Hematopoietic multipotent progenitor cell treated with erythropoietin and hydrocortisone succinate and interleukin-3 and kit ligand, for 4 days (in vitro differentiated cells): Measurements from ENCODE around the gene PRDM4.

Source experiments
- DNase-seq: peaks from one replicate; pipeline ENCODE4 v3.0.0-alpha.2; 2015

PRDM4 gene, protein sequence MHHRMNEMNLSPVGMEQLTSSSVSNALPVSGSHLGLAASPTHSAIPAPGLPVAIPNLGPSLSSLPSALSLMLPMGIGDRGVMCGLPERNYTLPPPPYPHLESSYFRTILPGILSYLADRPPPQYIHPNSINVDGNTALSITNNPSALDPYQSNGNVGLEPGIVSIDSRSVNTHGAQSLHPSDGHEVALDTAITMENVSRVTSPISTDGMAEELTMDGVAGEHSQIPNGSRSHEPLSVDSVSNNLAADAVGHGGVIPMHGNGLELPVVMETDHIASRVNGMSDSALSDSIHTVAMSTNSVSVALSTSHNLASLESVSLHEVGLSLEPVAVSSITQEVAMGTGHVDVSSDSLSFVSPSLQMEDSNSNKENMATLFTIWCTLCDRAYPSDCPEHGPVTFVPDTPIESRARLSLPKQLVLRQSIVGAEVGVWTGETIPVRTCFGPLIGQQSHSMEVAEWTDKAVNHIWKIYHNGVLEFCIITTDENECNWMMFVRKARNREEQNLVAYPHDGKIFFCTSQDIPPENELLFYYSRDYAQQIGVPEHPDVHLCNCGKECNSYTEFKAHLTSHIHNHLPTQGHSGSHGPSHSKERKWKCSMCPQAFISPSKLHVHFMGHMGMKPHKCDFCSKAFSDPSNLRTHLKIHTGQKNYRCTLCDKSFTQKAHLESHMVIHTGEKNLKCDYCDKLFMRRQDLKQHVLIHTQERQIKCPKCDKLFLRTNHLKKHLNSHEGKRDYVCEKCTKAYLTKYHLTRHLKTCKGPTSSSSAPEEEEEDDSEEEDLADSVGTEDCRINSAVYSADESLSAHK

DNA sequence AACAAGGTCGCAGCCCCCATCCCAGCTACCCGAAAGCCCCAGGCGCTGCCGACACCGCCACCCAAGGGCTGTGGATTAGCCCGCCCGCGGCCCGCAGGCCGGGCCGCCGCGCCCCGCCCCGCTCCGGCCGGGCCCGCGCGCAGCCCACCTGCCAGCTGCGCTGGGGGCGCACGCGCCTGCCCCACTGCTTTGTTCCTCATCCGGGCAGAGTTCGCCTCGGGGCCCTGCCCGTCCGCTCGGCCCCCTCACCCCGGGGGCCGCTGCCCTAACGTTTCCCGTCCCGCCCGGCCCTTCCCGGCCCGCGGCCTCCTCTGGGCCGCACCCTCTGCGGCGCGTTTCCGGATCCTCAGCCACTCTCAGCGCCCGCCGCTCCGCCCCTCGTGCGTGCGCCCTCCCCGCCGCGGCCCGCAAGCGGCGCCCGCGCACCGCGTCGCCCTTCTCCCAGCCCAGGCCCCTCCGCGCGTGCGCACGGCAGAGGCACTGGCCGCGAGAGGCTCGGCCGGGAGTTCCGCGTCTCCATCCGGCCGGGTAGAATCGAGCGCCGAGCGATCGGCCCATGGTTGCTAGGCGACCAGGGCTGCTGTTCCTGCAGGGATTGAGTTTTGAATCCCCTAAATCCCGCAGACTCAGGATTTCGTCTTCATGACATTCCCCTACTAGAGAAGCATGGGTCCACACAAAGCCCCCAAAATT is at the start of gene PRDM4:
Gene PRDM4 (minus strand): TSS at position 329 of the 693 bp plus-strand sequence. CDS start 622 bp downstream, outside the sequence.
- DNase-seq = peak; percentile 97

DNA sequence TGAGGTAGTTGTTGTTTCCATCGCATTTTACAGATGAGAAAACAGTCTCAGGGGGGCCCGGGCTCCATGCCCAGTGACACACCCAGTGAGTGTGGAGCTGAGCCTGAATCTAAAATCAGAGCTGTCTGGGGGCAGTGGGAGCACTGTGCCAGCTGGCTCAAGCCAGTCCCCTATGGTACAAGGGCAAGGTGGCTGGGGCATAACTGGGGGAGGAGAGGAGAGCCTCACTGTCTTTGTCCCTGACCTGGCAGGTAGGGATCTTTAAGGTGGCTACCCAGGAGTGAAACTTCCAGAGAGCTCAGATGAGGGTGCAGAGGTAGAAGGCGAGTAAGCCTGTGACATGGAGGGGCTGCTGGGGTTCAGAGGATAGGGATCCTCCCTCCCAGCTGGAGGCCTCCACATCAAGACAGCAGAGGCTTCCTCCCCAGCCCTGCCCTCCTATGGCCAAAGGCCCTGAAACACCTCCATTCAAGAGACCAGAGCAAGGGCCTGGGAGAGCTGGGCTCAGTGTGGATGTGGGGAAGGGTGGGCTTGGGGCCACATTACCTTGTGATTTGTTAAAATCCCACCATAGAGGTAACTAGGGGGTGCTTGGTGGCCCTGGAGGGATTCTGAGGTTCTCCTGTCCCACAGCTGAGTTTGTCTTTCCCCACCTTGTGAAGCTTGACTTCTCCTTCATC is 46.7 kb upstream of the PRDM4 start:
- DNase-seq = no peak

DNA sequence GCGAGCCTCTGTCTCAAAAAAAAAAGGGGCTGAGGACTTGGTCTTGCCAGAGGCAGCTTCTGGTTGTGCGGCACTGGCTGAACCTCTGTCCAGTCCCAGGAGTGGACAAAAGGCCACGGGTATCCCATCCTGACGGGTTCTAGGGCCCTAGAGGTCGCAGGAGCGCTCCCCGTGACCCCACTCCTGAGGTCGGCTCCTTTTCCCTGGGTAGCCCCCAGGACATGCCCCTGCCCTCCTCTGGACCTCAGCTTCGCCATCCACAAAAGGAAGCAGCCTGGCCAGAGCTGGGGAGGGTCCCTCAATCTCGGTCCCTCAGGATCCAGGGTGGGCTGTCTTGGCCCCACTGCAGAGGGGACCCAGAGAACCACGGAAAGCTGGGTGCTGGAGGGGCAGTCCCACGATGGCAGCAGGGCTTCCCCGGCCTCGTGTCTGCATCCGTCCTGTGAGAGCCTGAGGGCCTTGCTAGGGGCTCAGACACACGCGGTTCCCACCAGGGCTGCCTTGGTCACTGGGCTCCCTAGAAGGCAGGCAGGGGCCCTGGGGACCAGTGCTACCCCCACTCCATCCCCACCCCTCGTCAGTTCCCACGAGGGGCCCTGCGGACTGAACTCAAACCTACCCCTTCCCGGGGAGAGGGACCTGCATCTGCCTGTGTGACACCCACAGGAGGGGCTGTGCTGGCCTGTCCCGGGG is 44.7 kb upstream of the PRDM4 start:
- DNase-seq = no peak

DNA sequence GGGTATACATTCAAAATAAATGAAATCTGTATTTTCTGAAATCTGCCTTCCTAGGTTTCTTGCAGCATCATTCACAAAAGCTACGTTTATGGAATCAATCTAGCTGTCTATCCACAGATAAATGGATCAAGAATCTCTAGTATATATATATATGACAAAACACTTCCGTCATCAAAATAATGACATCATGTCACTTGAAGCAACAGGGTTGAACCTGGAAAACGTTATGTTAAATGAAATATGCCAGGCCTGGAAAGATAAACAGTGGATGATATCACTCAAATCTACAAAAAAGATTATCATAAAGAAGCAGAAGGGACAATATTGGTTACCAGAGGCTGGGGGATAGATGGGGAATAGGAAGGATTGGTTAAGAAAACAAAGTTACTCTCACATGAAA is 42.2 kb upstream of the PRDM4 start:
- no peak for DNase-seq

DNA sequence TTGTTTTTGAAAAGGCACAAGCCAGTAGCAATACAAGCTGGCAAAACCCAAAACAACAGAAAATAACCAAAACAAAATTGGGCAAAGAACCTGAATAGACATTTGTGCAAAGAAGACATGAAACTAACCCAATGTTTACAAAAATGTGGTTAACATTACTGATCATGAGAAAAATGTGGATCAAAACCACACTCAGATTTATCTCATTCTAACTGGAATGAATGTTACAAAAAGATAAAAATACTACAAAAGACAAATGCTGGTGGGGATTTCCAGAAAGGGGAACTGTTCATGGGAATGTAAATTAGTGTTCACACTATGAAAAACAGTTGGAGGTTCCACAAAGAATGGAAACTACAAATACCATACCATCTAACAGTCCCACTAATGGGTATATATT is 40.2 kb upstream of the PRDM4 start:
- DNase-seq = peak; percentile 72

DNA sequence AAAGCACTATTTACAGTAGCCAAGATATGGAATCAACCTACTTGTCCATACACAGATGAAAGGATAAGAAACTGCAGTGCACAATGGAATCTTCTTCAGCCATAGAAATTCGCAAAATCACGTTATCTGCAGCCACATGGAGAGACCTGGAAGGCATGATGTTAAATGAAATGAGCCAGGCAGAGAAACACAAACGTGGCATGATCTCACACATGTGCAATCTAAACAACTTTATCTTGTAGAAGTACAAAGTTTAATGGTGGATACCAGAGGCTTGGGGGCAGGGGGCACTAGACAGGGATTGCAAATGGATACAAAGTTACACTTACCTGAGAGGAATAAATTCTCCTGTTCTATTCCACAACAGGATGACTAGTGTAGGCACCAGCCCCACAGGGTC is 37.6 kb upstream of the PRDM4 start:
- DNase-seq = no peak

DNA sequence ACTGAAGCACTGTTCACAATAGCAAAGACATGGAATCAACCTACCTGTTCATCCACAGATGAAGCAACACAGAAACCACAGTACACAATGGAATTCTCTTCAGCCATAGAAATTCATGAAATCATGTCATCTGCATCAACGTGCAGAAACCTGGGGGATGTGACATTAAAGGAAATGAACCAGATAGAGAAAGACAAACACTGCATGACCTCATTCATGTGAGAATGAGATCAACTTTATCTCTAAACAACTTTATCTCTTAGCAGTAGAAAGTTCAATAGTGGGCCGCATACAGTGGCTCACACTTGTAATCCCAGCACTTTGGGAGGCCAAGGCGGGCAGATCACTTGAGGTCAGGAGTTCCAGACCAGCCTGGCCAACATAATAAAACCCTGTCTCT is 33.5 kb upstream of the PRDM4 start:
- no peak for DNase-seq

DNA sequence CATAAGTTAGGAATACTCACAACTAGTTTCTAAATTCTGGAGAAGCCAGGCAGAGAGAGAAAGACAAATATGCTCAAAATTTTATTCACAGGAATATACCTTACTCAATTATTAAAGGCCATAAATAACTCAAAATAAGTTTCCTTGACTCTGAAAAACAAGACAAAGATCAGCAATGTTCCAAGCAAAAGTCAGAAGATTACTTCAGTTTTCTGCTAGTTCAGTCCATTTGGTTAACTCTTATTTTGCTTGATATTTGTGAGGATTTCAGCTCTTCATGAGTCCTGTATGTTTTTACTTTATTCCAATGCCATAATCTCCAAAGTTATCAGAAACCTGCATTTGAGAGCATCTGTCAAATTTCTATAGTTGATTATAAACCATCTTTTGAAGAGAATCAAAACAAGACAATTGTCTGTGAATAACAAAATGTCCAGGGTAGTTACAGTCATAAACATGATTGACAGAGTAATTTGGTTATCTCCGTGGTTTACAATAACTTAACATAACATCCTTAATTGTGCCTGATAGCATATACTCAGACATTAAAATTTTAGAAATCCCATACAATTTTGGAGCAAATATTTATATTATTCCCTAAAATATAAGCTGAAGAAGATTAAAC is 30.6 kb upstream of the PRDM4 start:
- DNase-seq = no peak

DNA sequence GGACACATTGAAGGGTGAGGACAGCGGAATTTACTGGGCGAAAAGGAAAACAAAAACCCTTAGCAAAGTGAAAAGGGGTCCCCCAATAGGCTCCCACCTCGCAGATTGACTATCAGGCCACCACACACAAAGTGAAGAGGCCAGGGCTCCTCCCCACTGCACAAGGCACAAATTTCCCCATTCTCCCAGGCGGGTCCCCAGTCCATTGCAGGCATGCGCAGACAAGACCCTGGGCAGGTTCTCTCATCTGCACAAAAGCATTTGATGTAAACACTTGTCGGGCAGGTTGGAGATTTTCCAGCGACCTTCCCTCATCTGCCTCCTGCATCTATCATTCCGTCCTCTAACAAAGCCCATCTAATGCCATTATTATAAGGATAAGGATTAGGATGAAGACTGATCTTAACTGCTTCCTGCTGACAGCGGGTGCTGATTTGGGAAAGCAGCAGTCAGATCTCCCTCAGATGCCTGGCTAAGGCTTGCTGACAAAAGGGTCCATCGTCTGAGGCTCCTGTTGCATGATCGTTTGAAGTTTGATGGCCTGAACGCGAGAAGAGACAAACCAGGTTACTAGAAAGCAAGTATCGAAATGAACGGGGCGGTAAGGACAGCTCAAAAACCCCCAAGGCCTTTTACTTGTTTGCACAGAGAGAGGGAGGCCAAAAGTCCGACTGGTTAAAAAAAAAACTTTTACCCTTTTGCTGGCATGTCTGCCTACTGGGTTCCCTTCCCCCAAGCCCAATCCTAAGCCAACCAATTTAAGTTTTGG is 27.9 kb upstream of the PRDM4 start:
- no peak for DNase-seq

DNA sequence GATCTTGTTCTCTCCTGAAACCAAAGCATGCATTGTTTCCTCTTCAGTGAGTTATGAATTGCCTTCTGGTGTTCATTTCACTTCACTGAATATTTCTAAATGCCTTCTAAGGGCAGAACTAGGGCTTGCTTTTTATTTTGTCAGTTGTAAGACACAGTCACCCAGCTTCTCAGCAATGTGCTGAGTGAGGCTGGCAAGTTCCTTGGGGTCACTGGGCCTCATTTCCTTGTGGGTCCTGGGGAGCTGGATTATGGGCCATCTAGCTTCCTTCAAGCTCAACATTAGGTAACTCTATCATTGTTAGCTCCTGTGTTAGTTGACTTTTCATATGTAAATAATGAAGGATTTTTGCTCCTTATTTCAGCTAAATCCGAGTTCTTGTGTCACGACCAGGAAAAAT is 27.3 kb upstream of the PRDM4 start:
- no peak for DNase-seq

DNA sequence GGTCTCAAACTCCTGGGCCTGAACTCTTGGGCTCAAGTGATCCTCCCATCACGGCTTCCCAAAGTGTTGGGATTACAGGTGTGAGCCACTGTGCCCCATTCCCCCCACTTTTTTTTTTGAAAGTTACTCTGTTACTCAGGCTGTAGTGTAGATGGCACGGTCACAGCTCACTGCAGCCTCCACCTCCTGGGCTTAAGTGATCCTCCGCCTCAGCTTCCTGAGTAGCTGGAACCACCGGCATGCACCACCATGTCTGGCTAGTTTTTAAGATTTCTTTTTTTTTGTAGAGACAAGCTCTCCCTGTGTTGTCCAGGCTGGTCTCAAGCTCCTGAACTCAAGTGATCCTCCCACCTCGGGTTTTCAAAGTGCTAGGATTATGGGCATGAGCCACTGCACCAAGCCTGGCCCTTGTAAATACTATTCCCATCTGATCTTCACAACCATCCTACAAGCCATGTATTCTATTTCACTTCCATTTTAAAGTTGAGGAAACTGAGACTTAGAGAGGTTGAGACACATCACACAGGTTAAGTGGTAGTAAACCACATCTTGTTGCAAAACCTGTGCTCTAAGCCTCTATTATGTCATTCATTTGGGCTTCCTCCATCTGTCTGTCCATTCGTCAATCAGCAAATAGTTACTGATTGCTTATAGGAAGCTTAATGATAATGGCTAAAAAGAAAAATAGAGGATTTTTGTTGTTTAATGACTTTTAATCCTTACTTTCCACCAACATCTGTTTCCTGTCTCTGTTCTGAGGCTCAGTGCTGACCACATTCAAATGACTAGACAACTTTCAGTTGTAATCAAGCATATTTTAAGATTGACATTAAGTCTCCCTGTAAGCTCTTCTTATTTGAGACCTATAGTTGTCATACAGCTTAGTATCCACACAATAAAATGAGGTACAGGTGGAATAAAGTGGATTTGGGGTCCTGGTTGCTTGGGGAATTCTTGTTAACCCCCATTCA is 22.8 kb upstream of the PRDM4 start:
- peak; percentile 76 for DNase-seq

DNA sequence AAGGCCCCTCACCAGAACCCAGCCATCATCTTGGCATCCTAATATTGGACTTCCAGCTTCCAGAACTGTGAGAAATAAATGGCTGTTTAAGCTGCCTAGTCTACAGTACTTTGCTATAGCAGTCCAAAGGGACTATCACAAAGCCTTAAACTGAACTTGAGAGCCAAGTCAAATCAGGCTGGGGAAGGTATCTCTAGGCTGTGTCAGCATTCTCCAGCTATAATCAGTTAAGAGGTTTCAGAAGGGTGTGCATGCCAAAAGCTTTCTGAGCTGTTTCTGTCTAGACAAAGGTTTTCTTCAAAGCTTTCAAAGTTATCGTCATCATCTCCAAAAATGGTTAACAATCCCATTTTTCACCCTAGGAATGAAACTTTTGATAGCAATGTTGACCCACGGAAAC is 21.1 kb upstream of the PRDM4 start:
- DNase-seq = no peak

DNA sequence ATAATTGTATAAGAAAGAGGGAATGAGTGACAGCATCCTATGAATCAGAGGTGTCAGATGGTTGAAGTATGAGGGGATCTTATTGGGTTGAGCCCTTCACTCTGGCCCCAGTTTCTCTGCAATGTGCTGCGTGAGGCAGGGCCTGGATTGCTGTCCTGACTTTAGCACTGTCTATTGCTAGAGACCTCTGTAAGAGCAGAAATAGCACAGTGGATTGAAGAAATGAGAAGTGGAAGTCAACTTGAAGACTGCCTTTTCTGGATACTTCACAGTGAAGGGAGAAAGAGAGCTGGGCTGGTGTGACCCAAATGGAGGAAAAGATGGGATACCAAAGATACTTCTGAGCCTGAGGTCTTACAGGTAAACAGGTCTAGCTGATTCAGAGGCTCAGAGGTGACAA is 19.4 kb upstream of the PRDM4 start:
- no peak for DNase-seq

DNA sequence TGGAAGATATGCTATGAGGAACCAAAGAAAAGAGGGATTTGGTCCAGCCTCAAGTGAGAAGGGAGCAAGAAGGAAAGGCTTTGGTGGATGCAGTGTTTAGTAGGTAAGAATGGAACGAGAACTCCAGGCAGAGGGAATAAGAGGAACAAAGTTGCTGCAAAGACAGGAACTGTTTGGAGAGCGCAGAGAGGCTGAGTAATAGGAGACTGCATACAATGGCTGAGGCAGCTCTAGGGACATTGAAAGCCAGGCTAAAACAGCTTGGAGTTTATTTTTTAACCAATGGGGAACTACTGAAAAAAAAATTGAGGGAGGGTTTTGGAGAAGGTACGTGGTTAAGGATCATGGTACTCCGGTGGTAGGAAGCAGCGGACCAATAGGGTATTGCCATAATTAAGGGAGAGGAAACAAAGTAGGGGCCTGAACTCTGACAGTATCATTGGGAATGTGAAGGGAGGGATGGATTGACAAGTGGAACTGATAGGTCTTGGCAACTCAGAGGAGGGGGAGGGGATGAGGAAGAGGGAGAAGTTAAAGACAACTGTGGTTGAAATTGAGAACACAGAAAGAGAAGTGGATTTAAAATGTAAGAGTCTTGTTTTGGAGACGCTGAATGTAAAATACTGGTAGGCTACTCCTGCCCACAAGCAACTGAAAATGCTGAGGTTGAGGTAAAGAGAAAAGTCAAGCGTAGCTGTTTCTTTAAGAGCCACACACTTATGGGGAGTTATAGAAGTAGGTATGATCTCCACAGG is 18.3 kb upstream of the PRDM4 start:
- DNase-seq = peak; percentile 57

DNA sequence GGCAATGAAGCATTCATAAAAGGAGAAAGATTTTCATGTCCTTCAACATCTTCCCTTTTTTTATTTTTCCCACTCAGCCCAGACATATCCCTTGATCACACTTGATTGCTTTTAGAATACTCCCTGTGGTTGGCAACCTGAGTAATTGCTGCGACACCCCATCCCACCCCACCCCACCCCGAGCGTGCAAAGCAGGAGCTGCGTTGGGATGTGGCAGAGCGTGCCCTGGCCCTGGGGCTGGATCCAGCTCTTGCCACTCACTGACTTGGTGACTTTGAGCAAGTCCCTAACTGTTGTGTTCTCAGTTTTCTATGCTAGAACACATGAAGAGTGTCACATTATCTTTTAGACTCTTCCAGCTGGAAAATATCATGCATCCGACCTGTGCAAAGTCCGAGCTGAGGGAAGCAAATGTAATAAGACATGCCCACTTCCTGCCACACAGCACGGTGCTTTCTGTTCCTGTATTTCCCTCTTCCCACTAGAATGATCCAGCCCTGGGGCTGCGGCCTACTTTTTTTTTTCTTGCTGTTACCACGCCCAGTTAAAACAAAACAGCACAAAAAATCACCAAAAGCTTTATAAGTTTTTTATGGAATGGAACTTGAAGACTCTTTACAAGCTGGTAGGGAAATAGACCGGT is 17.6 kb upstream of the PRDM4 start:
- DNase-seq = no peak

DNA sequence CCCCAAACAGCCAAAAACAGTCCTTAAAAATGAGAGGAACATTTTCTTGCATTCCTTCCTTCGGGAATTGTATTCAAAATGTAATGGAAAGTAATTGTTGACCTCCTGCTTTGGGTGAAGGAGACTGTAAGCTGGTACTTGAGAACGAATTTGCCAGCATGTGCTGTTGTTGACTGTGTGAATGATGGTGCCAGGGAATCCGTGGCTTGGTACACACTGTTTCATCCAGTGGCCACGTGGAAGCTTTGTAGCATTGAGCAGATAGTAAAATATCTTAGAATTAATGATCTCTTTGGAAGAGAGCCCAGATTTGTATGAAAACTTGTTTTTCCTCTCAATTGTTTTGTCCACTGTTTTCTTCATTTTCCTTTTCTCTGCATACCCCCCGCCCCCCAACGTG is 15.2 kb upstream of the PRDM4 start:
- DNase-seq = no peak

DNA sequence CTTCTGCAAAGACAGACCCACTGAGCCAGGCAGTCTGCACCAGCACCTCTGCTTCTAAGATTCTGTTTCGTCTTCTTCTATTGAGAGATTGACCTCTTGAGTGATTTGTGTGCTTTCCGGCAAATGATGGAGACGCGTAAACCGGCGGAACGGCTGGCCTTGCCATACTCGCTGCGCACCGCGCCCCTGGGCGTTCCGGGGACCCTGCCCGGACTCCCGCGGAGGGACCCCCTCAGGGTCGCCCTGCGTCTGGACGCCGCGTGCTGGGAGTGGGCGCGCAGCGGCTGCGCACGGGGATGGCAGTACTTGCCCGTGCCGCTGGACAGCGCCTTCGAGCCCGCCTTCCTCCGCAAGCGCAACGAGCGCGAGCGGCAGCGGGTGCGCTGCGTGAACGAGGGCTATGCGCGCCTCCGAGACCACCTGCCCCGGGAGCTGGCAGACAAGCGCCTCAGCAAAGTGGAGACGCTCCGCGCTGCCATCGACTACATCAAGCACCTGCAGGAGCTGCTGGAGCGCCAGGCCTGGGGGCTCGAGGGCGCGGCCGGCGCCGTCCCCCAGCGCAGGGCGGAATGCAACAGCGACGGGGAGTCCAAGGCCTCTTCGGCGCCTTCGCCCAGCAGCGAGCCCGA is 14.3 kb upstream of the PRDM4 start:
- DNase-seq = peak; percentile 37
